ENCODE results near the gene NOM1.

DNA sequence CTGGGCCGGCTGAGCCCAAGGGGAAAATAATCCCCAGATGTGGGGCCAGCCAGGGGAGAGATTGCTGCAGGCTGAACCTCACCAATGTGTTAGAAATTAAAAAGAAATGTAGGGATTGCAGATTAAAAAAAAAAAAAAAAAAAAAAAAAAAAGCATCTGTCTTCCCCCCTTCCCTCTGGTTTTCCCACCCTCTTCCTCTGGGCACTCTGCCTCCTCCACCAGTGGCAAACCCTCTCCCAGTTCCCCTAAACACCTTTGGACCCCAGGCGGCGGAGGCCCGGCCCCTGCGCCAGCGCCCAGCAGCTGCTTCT, 53.9 kb downstream of the NOM1 start:
- TF ChIP-seq, protein P1, sequence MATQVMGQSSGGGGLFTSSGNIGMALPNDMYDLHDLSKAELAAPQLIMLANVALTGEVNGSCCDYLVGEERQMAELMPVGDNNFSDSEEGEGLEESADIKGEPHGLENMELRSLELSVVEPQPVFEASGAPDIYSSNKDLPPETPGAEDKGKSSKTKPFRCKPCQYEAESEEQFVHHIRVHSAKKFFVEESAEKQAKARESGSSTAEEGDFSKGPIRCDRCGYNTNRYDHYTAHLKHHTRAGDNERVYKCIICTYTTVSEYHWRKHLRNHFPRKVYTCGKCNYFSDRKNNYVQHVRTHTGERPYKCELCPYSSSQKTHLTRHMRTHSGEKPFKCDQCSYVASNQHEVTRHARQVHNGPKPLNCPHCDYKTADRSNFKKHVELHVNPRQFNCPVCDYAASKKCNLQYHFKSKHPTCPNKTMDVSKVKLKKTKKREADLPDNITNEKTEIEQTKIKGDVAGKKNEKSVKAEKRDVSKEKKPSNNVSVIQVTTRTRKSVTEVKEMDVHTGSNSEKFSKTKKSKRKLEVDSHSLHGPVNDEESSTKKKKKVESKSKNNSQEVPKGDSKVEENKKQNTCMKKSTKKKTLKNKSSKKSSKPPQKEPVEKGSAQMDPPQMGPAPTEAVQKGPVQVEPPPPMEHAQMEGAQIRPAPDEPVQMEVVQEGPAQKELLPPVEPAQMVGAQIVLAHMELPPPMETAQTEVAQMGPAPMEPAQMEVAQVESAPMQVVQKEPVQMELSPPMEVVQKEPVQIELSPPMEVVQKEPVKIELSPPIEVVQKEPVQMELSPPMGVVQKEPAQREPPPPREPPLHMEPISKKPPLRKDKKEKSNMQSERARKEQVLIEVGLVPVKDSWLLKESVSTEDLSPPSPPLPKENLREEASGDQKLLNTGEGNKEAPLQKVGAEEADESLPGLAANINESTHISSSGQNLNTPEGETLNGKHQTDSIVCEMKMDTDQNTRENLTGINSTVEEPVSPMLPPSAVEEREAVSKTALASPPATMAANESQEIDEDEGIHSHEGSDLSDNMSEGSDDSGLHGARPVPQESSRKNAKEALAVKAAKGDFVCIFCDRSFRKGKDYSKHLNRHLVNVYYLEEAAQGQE (IDR thresholded peaks at IDR 0.05; ENCODE audit: low read depth, low read length) = no peak
- TF ChIP-seq, protein P2, sequence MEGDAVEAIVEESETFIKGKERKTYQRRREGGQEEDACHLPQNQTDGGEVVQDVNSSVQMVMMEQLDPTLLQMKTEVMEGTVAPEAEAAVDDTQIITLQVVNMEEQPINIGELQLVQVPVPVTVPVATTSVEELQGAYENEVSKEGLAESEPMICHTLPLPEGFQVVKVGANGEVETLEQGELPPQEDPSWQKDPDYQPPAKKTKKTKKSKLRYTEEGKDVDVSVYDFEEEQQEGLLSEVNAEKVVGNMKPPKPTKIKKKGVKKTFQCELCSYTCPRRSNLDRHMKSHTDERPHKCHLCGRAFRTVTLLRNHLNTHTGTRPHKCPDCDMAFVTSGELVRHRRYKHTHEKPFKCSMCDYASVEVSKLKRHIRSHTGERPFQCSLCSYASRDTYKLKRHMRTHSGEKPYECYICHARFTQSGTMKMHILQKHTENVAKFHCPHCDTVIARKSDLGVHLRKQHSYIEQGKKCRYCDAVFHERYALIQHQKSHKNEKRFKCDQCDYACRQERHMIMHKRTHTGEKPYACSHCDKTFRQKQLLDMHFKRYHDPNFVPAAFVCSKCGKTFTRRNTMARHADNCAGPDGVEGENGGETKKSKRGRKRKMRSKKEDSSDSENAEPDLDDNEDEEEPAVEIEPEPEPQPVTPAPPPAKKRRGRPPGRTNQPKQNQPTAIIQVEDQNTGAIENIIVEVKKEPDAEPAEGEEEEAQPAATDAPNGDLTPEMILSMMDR (IDR thresholded peaks at IDR 0.05) = no peak
- no peak for TF ChIP-seq TCF12 (IDR thresholded peaks at IDR 0.05)
- no peak for TF ChIP-seq RCOR1 (IDR thresholded peaks at IDR 0.05; ENCODE audit: low read length)
- TF ChIP-seq GATA2 (CRISPR knock-in tag; IDR thresholded peaks at IDR 0.05) = no peak
- no peak for TF ChIP-seq SMC3 (IDR thresholded peaks at IDR 0.05; ENCODE audit: low read depth, low read length)
- no peak for TF ChIP-seq GABPA (IDR thresholded peaks at IDR 0.05; ENCODE audit: low read depth)
- TF ChIP-seq TAF1 (IDR thresholded peaks at IDR 0.05; ENCODE audit: borderline replicate concordance, low read depth, low read length) = no peak
- TF ChIP-seq, protein P3, sequence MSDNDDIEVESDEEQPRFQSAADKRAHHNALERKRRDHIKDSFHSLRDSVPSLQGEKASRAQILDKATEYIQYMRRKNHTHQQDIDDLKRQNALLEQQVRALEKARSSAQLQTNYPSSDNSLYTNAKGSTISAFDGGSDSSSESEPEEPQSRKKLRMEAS (IDR thresholded peaks at IDR 0.05; ENCODE audit: low read depth) = no peak
- TF ChIP-seq POLR2AphosphoS5 (IDR thresholded peaks at IDR 0.05; ENCODE audit: low read depth, low read length) = no peak
- no peak for TF ChIP-seq MXI1 (IDR thresholded peaks at IDR 0.05; ENCODE audit: low read depth, low read length)
- TF ChIP-seq, protein P4, sequence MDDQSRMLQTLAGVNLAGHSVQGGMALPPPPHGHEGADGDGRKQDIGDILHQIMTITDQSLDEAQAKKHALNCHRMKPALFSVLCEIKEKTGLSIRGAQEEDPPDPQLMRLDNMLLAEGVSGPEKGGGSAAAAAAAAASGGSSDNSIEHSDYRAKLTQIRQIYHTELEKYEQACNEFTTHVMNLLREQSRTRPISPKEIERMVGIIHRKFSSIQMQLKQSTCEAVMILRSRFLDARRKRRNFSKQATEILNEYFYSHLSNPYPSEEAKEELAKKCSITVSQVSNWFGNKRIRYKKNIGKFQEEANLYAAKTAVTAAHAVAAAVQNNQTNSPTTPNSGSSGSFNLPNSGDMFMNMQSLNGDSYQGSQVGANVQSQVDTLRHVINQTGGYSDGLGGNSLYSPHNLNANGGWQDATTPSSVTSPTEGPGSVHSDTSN (IDR thresholded peaks at IDR 0.05) = no peak
- no peak for TF ChIP-seq EZH2phosphoT487 (IDR thresholded peaks at IDR 0.05; ENCODE audit: borderline replicate concordance, low read depth)
